GM12801 (cell line): ENCODE data around the gene KCNC3.

ENCODE experiments used
- TF ChIP-seq, protein P1 (sequence below): IDR thresholded peaks from one replicate; pipeline ENCODE4 v1.5.1; 2011; ENCODE audit warnings: control low read depth; ENCODE audit not compliant: insufficient read length; ENCODE audit errors: extremely low read depth

The KCNC3 gene

GRCh38 chr19:50290011-50290410 is 39.2 kb downstream of the KCNC3 start:
- TF ChIP-seq, protein P1, sequence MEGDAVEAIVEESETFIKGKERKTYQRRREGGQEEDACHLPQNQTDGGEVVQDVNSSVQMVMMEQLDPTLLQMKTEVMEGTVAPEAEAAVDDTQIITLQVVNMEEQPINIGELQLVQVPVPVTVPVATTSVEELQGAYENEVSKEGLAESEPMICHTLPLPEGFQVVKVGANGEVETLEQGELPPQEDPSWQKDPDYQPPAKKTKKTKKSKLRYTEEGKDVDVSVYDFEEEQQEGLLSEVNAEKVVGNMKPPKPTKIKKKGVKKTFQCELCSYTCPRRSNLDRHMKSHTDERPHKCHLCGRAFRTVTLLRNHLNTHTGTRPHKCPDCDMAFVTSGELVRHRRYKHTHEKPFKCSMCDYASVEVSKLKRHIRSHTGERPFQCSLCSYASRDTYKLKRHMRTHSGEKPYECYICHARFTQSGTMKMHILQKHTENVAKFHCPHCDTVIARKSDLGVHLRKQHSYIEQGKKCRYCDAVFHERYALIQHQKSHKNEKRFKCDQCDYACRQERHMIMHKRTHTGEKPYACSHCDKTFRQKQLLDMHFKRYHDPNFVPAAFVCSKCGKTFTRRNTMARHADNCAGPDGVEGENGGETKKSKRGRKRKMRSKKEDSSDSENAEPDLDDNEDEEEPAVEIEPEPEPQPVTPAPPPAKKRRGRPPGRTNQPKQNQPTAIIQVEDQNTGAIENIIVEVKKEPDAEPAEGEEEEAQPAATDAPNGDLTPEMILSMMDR, result no peak

DNA sequence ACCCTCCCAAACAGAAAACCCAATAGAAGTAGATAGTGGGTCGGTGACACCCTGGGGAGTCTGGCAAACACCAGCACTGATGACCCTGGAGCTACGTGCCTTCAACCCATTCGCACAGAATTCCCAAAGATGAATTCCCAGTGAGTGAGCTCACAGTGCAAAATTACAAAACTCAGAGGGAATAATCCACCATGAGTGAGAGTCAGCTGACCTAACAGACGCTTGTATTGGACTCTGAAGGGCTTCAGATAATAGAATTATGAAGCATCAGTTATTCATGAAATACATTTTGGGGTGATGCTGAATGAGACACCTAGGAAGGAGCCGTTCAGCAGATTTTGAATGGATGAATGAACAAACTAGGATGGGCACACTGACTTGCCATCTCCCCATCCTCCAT is 40.2 kb downstream of the KCNC3 start:
- TF ChIP-seq, protein P1, result no peak

GRCh38 chr19:50287331-50287730 is 41.8 kb downstream of the KCNC3 start:
- TF ChIP-seq, protein P1, result no peak

GRCh38 chr19:50286443-50286842 is 42.7 kb downstream of the KCNC3 start:
- TF ChIP-seq, protein P1, result no peak

DNA sequence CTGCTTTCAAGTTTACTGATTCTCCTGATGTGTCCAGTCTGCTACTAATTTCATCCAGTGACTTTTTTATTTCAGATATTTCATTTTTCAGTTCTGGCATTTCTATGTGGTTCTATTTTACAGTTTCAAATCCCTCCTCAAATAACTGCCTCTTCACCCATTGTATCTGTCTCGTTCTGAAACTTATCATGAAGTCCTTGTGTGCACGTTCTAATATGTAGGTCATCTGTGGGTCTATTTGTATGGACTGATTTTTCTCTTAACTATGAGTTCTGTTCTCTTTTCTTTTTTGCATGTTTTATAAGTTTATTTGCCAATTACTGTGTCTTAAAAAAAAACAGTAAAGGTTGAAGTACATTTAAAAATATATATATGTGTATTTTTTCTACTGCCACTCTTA is 43.3 kb downstream of the KCNC3 start:
- TF ChIP-seq, protein P1, result no peak

DNA sequence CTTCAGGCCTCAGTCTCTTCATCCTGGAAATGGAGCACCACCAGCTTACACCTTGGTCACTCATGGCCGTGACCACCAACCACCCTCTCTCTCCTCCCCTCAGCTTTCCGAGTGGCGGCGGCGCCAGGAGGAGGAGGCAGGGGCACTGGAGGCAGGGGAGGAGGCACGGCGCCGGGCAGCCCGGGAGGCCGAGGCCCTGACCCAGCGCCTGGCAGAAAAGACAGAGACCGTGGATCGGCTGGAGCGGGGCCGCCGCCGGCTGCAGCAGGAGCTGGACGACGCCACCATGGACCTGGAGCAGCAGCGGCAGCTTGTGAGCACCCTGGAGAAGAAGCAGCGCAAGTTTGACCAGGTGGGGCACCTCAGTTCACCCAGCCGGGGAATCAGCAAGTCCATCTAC is 47.7 kb downstream of the KCNC3 start:
- TF ChIP-seq, protein P1, result no peak

DNA sequence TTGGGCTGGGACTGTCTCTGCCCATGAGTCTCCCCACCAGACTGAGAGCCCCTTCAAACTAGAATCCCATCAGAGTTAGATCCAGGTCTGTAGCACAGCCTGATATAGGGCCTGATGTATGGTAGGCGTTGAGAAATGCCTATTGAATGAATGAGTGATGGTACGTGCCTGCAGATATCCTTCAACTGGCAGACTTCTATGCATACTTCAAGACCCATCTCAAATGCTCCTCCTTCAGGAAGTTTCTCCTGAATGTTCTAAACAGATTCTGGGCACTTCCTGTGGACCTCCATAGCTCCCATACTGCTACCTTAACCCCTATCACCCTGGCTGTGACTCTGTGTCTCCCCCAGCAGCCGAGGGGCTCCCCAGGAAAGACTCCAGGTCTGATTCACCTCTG is 48.2 kb downstream of the KCNC3 start:
- TF ChIP-seq, protein P1, result no peak

DNA sequence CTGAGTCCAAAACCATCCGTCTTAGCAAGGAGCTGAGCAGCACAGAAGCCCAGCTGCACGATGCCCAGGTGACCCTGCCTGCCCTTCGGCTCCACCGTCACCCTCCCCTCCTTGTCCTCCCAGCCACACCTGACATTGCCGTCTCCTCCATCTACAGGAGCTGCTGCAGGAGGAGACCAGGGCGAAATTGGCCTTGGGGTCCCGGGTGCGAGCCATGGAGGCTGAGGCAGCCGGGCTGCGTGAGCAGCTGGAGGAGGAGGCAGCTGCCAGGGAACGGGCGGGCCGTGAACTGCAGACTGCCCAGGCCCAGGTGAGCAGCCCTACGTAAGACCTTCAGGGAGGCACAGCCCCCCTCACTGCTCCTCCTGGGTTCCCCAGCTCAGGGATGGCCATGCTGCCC is 49.1 kb downstream of the KCNC3 start:
- TF ChIP-seq, protein P1, result no peak
